A673 (cell line): ENCODE measurements around the gene MAMDC4. TPM values are rescaled to one million over a fixed set of nuclear protein-coding genes. Genes with fewer than 3 reads are reported as not detected.
"Not testable (repeated sequence)": the region's sequence is repeated elsewhere in the genome, so short reads cannot be mapped to it uniquely, and the experiment has no call there.

Source experiments
- BruUV-seq: library from RNA; stranded (reverse); fragments of 400-500 nt; replicated peaks from 2 replicates; lab custom pipeline; 2021; lab: Mats Ljungman, UMichigan
- CTCF ChIA-PET: fragments of 300-600 bp; sonication (Branson Sonifier 250); formaldehyde crosslinking; loops from one replicate; lab custom pipeline; 2022; ENCODE audit warnings: antibody characterized with exemption; lab: Charles Lee
- POLR2A ChIA-PET: fragments of 300-600 bp; sonication (Branson Sonifier 250); formaldehyde crosslinking; loops from one replicate; lab custom pipeline; 2022; ENCODE audit warnings: antibody characterized with exemption; ENCODE audit not compliant: low non-redundant PET; lab: Charles Lee
- DNase-seq: peaks from one replicate; pipeline ENCODE4 v3.0.0-alpha.2; 2015; ENCODE audit warnings: low spot score
- H3K27ac ChIP-seq: fragments of 200-600 bp; sonication (generic); 2 replicates; pipeline ENCODE4 v1.5.1; 2016; ENCODE audit warnings: mixed run types, low read depth, mild to moderate bottlenecking, mixed read lengths, antibody characterized with exemption, low read length; ENCODE audit not compliant: poor library complexity, severe bottlenecking
- H3K27me3 ChIP-seq: fragments of 200-600 bp; sonication (generic); replicated peaks from 2 replicates; pipeline ENCODE4 v1.6.1; 2017; ENCODE audit warnings: mixed run types, low read depth, mild to moderate bottlenecking, mixed read lengths, antibody characterized with exemption, low read length; ENCODE audit not compliant: insufficient read depth, poor library complexity
- H3K36me3 ChIP-seq: fragments of 200-600 bp; sonication (generic); 2 replicates; pipeline ENCODE4 v1.6.1; 2016; ENCODE audit warnings: mixed run types, mild to moderate bottlenecking, mixed read lengths, antibody characterized with exemption, low read length; ENCODE audit not compliant: insufficient read depth, poor library complexity, severe bottlenecking
- H3K4me1 ChIP-seq: fragments of 200-600 bp; sonication (generic); 2 replicates; pipeline ENCODE4 v1.6.1; 2017; ENCODE audit warnings: mixed run types, mild to moderate bottlenecking, mixed read lengths, antibody characterized with exemption, low read length; ENCODE audit not compliant: insufficient read depth, poor library complexity, severe bottlenecking
- H3K4me3 ChIP-seq: fragments of 200-600 bp; sonication (generic); 2 replicates; pipeline ENCODE4 v1.5.1; 2016; ENCODE audit warnings: low read depth, mixed run types, mild to moderate bottlenecking, mixed read lengths, low read length; ENCODE audit not compliant: poor library complexity, severe bottlenecking
- H3K9me3 ChIP-seq: fragments of 200-600 bp; sonication (generic); 2 replicates; pipeline ENCODE4 v1.6.1; 2016; ENCODE audit warnings: mixed run types, low read depth, mild to moderate bottlenecking, mixed read lengths, antibody characterized with exemption, low read length; ENCODE audit not compliant: poor library complexity, severe bottlenecking
- CTCF ChIP-seq: fragments of 300-800, 200-600 bp; sonication (generic); conservative IDR thresholded peaks from 2 replicates; pipeline ENCODE4 v1.5.1; 2017; ENCODE audit warnings: low read depth, mild to moderate bottlenecking, antibody characterized with exemption, low read length, moderate library complexity, mixed read lengths
- EZH2 ChIP-seq: fragments of 200-600 bp; sonication (generic); IDR thresholded peaks from 2 replicates; pipeline ENCODE4 v1.6.1; 2017; ENCODE audit warnings: borderline replicate concordance, low read depth, mild to moderate bottlenecking, mixed read lengths, antibody characterized with exemption, low read length; ENCODE audit not compliant: poor library complexity, severe bottlenecking
- intact Hi-C: fragments of 100-400 bp; cut with micrococcal nuclease; formaldehyde crosslinking; loops from one replicate; pipeline ENCODE4 v1.10.0; 2022; ENCODE audit not compliant: unreplicated experiment
- total RNA-seq: library from RNA; stranded (reverse); gene quantifications from 2 replicates; pipeline ENCODE4 v1.2.3, GENCODE V29; 2021

Gene MAMDC4
- total RNA-seq, 1 experiment from 2014 or later: 7.9 TPM

GRCh38 chr9:136840877-136841645 lies 11.1 kb upstream of the MAMDC4 start:
- intact Hi-C loops: loop anchor here (5.0 kb wide), 1 partner anchor 39 kb away; no protein-coding TSS in a partner anchor
- H3K9me3 ChIP-seq: no peaks in the 10 kb centered on the region
- peaks cover 26% of the 10 kb centered on the region for H3K36me3 ChIP-seq
- DNase-seq: peak; percentile 92
- peaks cover 32% of the 10 kb centered on the region for H3K4me1 ChIP-seq
- ChIA-PET CTCF (no interaction called here), POLR2A (no interaction called here)
- no peak overlapping the region for H3K4me3 ChIP-seq
- BruUV-seq: no TSS peak
- no peak for TF ChIP-seq EZH2
- TF ChIP-seq CTCF: no peak
- no peaks in the 10 kb centered on the region for H3K27me3 ChIP-seq
- H3K27ac ChIP-seq: peak overlapping the region; percentile 48

GRCh38 chr9:136841646-136842379 lies 10.3 kb upstream of the MAMDC4 start:
- H3K9me3 ChIP-seq, H3K27me3 ChIP-seq, POLR2A ChIA-PET, DNase-seq, BruUV-seq: not testable (repeated sequence)
- Histone ChIP-seq H3K36me3 (peaks cover 23% of the 10 kb centered on the region), H3K4me1 (peaks cover 32% of the 10 kb centered on the region), H3K27ac (peak overlapping the region; percentile 48), H3K4me3 (peak overlapping the region; percentile 35)
- CTCF ChIA-PET: interaction anchor here (0.7 to 1.1 kb wide), 4 partner anchors 19 to 193 kb away, joined by 3 to 4 read pairs (median 3); no protein-coding TSS in a partner anchor
- intact Hi-C loops: loop anchor here (5.0 kb wide), 1 partner anchor 40 kb away; no protein-coding TSS in a partner anchor

DNA sequence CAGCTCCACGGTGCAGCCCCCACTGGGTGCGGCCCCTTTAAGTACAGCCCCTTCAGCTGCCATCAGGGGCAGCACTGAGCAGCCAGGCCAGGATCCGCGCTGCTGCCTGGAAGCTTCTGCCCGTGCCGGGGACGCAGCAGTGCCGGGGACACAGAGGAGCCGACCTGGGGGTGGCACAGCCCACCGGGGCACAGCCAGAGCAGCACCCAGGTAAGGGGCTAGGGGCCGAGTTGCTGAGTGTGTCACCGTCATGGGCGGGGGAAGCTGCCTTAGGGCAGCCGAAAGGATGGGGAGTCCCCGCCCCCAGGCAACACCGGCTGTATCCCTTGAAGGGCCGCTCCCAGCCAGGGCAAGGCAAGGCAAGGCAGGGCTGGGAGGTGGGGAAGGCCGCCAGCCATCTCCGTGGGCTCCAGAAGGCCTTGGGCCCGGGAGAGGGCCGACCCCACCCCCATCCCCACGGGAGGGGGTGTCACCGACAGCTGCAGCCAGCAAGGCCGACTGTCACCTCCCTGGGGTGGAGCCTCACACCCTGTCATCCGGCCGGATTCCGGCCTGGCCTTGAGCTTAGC lies 9.7 kb upstream of the MAMDC4 start, which contains the start of gene AJM1:
AJM1 (plus strand) TSS at position 99 of the 569 bp plus-strand sequence. CDS start 1,937 bp downstream, outside the sequence.
- H3K4me3 ChIP-seq: peak within 1 kb of the TSS; percentile 35
- intact Hi-C loops: loop anchor here (5.0 kb wide), 1 partner anchor 40 kb away; no protein-coding TSS in a partner anchor

DNA sequence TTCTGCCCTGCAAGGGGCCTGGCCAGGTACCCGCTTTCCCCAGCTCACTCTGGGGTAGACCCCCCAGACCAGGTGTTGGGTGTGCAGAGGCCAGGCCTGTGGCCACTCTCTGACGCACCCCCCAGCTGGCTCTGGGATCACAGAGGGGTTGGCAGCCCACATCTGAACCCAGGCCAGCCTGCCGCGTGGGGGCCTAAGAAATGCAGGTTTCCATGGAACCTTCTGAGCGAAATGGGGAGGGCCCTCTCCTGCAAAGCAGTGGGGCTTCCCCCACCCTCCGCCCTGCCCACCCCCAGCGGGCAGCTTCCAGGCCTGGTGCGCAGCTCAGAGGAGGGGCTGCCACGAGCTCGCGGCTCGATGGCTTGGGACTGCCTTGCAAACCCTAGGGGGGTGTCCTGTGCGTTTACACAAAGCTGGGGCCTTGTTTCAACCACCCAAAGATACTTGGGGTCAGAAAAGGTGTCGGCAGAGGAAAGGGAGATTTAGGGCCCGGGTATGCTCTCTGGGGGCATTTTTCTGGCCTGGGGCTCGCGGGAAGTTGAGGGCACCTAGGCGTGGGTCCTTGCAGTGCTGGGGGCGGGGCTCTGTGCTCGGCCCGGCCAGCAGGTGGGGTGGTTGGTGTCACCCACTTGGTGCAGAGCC lies 8.9 kb upstream of the MAMDC4 start:
- Histone ChIP-seq H3K4me1 (peaks cover 32% of the 10 kb centered on the region), H3K36me3 (peaks cover 17% of the 10 kb centered on the region)
- H3K27ac ChIP-seq, H3K4me3 ChIP-seq, H3K27me3 ChIP-seq, BruUV-seq, H3K9me3 ChIP-seq, POLR2A ChIA-PET, DNase-seq: not testable (repeated sequence)
- CTCF ChIA-PET: interaction anchor here (0.6 to 0.7 kb wide), 3 partner anchors 50 to 78 kb away, joined by 3 to 5 read pairs (median 4); no protein-coding TSS in a partner anchor
- intact Hi-C loops: loop anchor here (5.0 kb wide), 1 partner anchor 41 kb away; no protein-coding TSS in a partner anchor

More for the DNA sequence above, 9.7 kb upstream of the MAMDC4 start, which contains the start of gene AJM1:
- Histone ChIP-seq H3K27ac (peak within 1 kb of the TSS; percentile 48), H3K4me1 (peaks cover 32% of the 10 kb centered on the region), H3K36me3 (peaks cover 23% of the 10 kb centered on the region)
- POLR2A ChIA-PET, BruUV-seq, H3K9me3 ChIP-seq, H3K27me3 ChIP-seq: not testable (repeated sequence)
- DNase-seq: peak; percentile 91
- peak; percentile 86 for TF ChIP-seq CTCF
- CTCF ChIA-PET: interaction anchor here (0.6 to 1.1 kb wide), 5 partner anchors 20 to 193 kb away, joined by 3 to 4 read pairs (median 3); no protein-coding TSS in a partner anchor
